ENCODE data around the gene MYCBP. TPM values are rescaled to one million over a fixed set of nuclear protein-coding genes. Genes with fewer than 3 reads are reported as not detected.

The MYCBP gene
- total RNA-seq, 1 experiment from 2014 or later, result 33.1 TPM

- no peak overlapping the region for H2BK12ac ChIP-seq (ENCODE audit: insufficient read length, low read depth, low read length)
- H3K9ac ChIP-seq (ENCODE audit: extremely low read depth, insufficient read length, low read length), result no peak overlapping the region
- H3K9me3 ChIP-seq (ENCODE audit: control insufficient read depth, low read depth, low read length), result no peaks in the 10 kb centered on the region
- no peaks in the 10 kb centered on the region for H3K27me3 ChIP-seq (ENCODE audit: insufficient read depth, low read length)
- Mint-ChIP-seq H3K36me3 (ENCODE audit: insufficient read depth in 1 of 3, low read depth in 3 of 3) (no peaks in the 10 kb centered on the region), H3K4me3 (no peak overlapping the region), H3K9me3 (no peaks in the 10 kb centered on the region), H3K4me1 (no peaks in the 10 kb centered on the region), H3K27me3 (ENCODE audit: low read depth) (peaks cover 17% of the 10 kb centered on the region), H3K27ac (no peak overlapping the region)
- no peaks in the 10 kb centered on the region for H3K4me1 ChIP-seq (ENCODE audit: insufficient read depth, low read length)
- DNase-seq, result no peak
- H4K8ac ChIP-seq (replicated peaks; ENCODE audit: insufficient read length, low read depth, low read length), result no peak overlapping the region
- H3K56ac ChIP-seq (ENCODE audit: insufficient read length, low read depth, low read length), result no peak overlapping the region
- no peak overlapping the region for H2AFZ ChIP-seq (ENCODE audit: low read length)
- no peak overlapping the region for H3T11ph ChIP-seq (ENCODE audit: low read length)
- no peak overlapping the region for H2AK5ac ChIP-seq (ENCODE audit: insufficient read length, low read length)
- no peak overlapping the region for H3K23ac ChIP-seq (ENCODE audit: insufficient read length, low read depth, low read length)
- no peaks in the 10 kb centered on the region for H3K79me1 ChIP-seq (ENCODE audit: insufficient read depth, low read depth, low read length, poor library complexity, severe bottlenecking)
- no peaks in the 10 kb centered on the region for H3K79me2 ChIP-seq (ENCODE audit: insufficient read depth, low read length)
- no peaks in the 10 kb centered on the region for H4K20me1 ChIP-seq (ENCODE audit: control insufficient read depth, insufficient read depth, insufficient read length)
- no peak overlapping the region for H3K4me2 ChIP-seq (ENCODE audit: insufficient read depth, insufficient read length, low read length)
- H2BK20ac ChIP-seq (ENCODE audit: low read depth, low read length, poor library complexity, severe bottlenecking), result no peak overlapping the region
- no peak overlapping the region for H3K14ac ChIP-seq (ENCODE audit: insufficient read depth, low read length)
- no peak overlapping the region for H4K91ac ChIP-seq (ENCODE audit: insufficient read length, low read depth, low read length)
- H3K4ac ChIP-seq (ENCODE audit: low read depth, low read length), result no peak overlapping the region
- H3K18ac ChIP-seq (ENCODE audit: insufficient read length, low read depth, low read length), result no peak overlapping the region
- H3K23me2 ChIP-seq (ENCODE audit: insufficient read length, low read depth, low read length, poor library complexity, severe bottlenecking), result no peaks in the 10 kb centered on the region
- H2BK15ac ChIP-seq (ENCODE audit: low read depth, low read length), result no peak overlapping the region
- no CpG with 5 or more reads among the region's 2 CpGs for whole genome bisulfite sequencing (ENCODE audit: extremely low coverage, insufficient read length, low lambda C conversion rate)
- no peak for TF ChIP-seq CTCF (conservative IDR thresholded peaks at IDR 0.05)
- no peak overlapping the region for H2BK120ac ChIP-seq (ENCODE audit: low read depth, low read length, poor library complexity, severe bottlenecking)
- H2BK5ac ChIP-seq (ENCODE audit: insufficient read length, low read length), result no peak overlapping the region
- H4K5ac ChIP-seq (ENCODE audit: insufficient read length, low read depth, low read length), result no peak overlapping the region
- no peak overlapping the region for H3K27ac ChIP-seq (ENCODE audit: insufficient read length, low read depth, low read length)
These were observed 45.8 kb downstream of the MYCBP start for GRCh38 chr1:38827318-38827717.
